Fibroblast of mammary gland (primary cell): ENCODE data around the gene LEKR1.
A peak's percentile ranks its signal among the peaks of the same experiment; 100 is the strongest.
"Not testable (repeated sequence)": the region's sequence is repeated elsewhere in the genome, so short reads cannot be mapped to it uniquely, and the experiment has no call there.

Experiments
- DNase-seq: peaks from one replicate; pipeline ENCODE4 v3.0.0-alpha.2; 2010; ENCODE audit warnings: low read depth
- H3K4me3 ChIP-seq: 2 replicates; pipeline ENCODE4 v1.5.1; 2011; ENCODE audit warnings: low read depth, mild to moderate bottlenecking, low read length, moderate library complexity; ENCODE audit not compliant: control insufficient read depth
- CTCF ChIP-seq: conservative IDR thresholded peaks from 2 replicates; pipeline ENCODE4 v1.5.1; 2011; ENCODE audit warnings: low read depth, low read length, inconsistent platforms; ENCODE audit not compliant: control insufficient read depth, insufficient read depth

LEKR1 gene

GRCh38 chr3:156902916-156903315 is 76.8 kb downstream of the LEKR1 start:
- no peak overlapping the region for H3K4me3 ChIP-seq
- TF ChIP-seq CTCF: no peak
- no peak for DNase-seq

- DNase-seq: no peak
- TF ChIP-seq CTCF: no peak
- H3K4me3 ChIP-seq: no peak overlapping the region
These were observed 80.1 kb downstream of the LEKR1 start for GRCh38 chr3:156906275-156906674.

GRCh38 chr3:156908398-156908797 is 82.2 kb downstream of the LEKR1 start:
- DNase-seq: no peak
- no peak for TF ChIP-seq CTCF
- no peak overlapping the region for H3K4me3 ChIP-seq

GRCh38 chr3:156910022-156910421 is 83.9 kb downstream of the LEKR1 start:
- no peak for DNase-seq
- no peak for TF ChIP-seq CTCF
- no peak overlapping the region for H3K4me3 ChIP-seq

- H3K4me3 ChIP-seq, DNase-seq: not testable (repeated sequence)
These were observed 84.7 kb downstream of the LEKR1 start for GRCh38 chr3:156910831-156911230.

GRCh38 chr3:156914300-156914699 is 88.1 kb downstream of the LEKR1 start:
- H3K4me3 ChIP-seq, DNase-seq: not testable (repeated sequence)

GRCh38 chr3:156915372-156915771 is 89.2 kb downstream of the LEKR1 start:
- H3K4me3 ChIP-seq: no peak overlapping the region
- DNase-seq: no peak
- no peak for TF ChIP-seq CTCF

- DNase-seq: peak; percentile 10
- TF ChIP-seq CTCF: no peak
These were observed 92.6 kb downstream of the LEKR1 start for GRCh38 chr3:156918746-156919145.

More at GRCh38 chr3:156918746-156919145, 92.6 kb downstream of the LEKR1 start:
- no peak overlapping the region for H3K4me3 ChIP-seq
